HepG2 (cell line): ENCODE measurements around the gene CDT1.

Experiments
- IKZF1 ChIP-seq: fragments of 450-650 bp; IDR thresholded peaks from 2 replicates; pipeline ENCODE4 v1.7.1; 2016
- KLF16 ChIP-seq, 2 experiments: sonication (generic) in 1 of 2; formaldehyde crosslinking in 1 of 2; IDR thresholded peaks; 2 replicates each; pipeline versions ENCODE4 v1.6.1 to v1.8.0; 2016 to 2023; ENCODE audit warnings: missing genetic modification reagents in 2 of 2, missing compliant biosample characterization in 1 of 2
- TCF12 ChIP-seq, 2 experiments: fragments of 450-650 bp in 1 of 2; sonication (generic) in 1 of 2; formaldehyde crosslinking in 1 of 2; IDR thresholded peaks; 2 replicates each; pipeline versions ENCODE4 v1.6.1 to v1.8.0; 2017 to 2022; ENCODE audit warnings: antibody characterized with exemption in 1 of 2, mild to moderate bottlenecking in 1 of 2, missing genetic modification reagents in 1 of 2, moderate library complexity in 1 of 2
- ZNF747 ChIP-seq: sonication (generic); formaldehyde crosslinking; IDR thresholded peaks from 2 replicates; pipeline ENCODE4 v1.8.1; 2023; ENCODE audit warnings: missing genetic modification reagents, mild to moderate bottlenecking, borderline replicate concordance
- ZNF780A ChIP-seq: sonication (generic); formaldehyde crosslinking; IDR thresholded peaks from 2 replicates; pipeline ENCODE4 v1.8.0; 2022; ENCODE audit warnings: mild to moderate bottlenecking, missing genetic modification reagents, moderate library complexity
- TF ChIP-seq, protein P1 (sequence below): sonication (generic); formaldehyde crosslinking; IDR thresholded peaks from 2 replicates; pipeline ENCODE4 v1.4.0; 2020; ENCODE audit warnings: missing genetic modification reagents
- TF ChIP-seq, protein P2 (sequence below): sonication (generic); formaldehyde crosslinking; IDR thresholded peaks from 2 replicates; pipeline ENCODE4 v1.4.0; 2020; ENCODE audit warnings: mild to moderate bottlenecking, missing genetic modification reagents
- TF ChIP-seq, protein P3 (sequence below): sonication (generic); formaldehyde crosslinking; IDR thresholded peaks from 2 replicates; pipeline ENCODE4 v1.4.0; 2020; ENCODE audit warnings: mild to moderate bottlenecking, missing genetic modification reagents

DNA sequence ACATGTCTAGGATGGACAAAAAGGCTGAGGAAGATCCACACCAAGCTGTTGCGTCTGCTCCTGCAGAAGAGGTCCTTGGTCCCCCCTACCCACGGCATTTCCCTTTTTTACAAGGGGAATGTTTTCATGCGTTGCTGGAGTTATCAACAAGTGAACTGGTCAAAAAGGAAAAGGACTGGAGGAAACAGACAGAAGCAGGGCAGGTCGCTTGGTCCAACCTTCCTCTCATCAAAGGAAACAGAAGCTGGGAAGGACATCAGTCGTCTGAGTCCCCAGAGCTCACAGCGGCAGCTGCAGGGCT, 44.7 kb upstream of the CDT1 start:
- TF ChIP-seq TCF12 (IDR thresholded peaks at IDR 0.05) (no peak), TCF12 (CRISPR knock-in tag; IDR thresholded peaks at IDR 0.05) (no peak), IKZF1 (no peak), ZNF780A (CRISPR knock-in tag) (no peak), KLF16 (CRISPR knock-in tag; IDR thresholded peaks at IDR 0.05) (no peak), ZNF747 (CRISPR knock-in tag) (no peak)
- TF ChIP-seq, protein P1, sequence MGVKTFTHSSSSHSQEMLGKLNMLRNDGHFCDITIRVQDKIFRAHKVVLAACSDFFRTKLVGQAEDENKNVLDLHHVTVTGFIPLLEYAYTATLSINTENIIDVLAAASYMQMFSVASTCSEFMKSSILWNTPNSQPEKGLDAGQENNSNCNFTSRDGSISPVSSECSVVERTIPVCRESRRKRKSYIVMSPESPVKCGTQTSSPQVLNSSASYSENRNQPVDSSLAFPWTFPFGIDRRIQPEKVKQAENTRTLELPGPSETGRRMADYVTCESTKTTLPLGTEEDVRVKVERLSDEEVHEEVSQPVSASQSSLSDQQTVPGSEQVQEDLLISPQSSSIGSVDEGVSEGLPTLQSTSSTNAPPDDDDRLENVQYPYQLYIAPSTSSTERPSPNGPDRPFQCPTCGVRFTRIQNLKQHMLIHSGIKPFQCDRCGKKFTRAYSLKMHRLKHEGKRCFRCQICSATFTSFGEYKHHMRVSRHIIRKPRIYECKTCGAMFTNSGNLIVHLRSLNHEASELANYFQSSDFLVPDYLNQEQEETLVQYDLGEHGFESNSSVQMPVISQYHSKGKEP (CRISPR knock-in tag): no peak
- TF ChIP-seq, protein P2, sequence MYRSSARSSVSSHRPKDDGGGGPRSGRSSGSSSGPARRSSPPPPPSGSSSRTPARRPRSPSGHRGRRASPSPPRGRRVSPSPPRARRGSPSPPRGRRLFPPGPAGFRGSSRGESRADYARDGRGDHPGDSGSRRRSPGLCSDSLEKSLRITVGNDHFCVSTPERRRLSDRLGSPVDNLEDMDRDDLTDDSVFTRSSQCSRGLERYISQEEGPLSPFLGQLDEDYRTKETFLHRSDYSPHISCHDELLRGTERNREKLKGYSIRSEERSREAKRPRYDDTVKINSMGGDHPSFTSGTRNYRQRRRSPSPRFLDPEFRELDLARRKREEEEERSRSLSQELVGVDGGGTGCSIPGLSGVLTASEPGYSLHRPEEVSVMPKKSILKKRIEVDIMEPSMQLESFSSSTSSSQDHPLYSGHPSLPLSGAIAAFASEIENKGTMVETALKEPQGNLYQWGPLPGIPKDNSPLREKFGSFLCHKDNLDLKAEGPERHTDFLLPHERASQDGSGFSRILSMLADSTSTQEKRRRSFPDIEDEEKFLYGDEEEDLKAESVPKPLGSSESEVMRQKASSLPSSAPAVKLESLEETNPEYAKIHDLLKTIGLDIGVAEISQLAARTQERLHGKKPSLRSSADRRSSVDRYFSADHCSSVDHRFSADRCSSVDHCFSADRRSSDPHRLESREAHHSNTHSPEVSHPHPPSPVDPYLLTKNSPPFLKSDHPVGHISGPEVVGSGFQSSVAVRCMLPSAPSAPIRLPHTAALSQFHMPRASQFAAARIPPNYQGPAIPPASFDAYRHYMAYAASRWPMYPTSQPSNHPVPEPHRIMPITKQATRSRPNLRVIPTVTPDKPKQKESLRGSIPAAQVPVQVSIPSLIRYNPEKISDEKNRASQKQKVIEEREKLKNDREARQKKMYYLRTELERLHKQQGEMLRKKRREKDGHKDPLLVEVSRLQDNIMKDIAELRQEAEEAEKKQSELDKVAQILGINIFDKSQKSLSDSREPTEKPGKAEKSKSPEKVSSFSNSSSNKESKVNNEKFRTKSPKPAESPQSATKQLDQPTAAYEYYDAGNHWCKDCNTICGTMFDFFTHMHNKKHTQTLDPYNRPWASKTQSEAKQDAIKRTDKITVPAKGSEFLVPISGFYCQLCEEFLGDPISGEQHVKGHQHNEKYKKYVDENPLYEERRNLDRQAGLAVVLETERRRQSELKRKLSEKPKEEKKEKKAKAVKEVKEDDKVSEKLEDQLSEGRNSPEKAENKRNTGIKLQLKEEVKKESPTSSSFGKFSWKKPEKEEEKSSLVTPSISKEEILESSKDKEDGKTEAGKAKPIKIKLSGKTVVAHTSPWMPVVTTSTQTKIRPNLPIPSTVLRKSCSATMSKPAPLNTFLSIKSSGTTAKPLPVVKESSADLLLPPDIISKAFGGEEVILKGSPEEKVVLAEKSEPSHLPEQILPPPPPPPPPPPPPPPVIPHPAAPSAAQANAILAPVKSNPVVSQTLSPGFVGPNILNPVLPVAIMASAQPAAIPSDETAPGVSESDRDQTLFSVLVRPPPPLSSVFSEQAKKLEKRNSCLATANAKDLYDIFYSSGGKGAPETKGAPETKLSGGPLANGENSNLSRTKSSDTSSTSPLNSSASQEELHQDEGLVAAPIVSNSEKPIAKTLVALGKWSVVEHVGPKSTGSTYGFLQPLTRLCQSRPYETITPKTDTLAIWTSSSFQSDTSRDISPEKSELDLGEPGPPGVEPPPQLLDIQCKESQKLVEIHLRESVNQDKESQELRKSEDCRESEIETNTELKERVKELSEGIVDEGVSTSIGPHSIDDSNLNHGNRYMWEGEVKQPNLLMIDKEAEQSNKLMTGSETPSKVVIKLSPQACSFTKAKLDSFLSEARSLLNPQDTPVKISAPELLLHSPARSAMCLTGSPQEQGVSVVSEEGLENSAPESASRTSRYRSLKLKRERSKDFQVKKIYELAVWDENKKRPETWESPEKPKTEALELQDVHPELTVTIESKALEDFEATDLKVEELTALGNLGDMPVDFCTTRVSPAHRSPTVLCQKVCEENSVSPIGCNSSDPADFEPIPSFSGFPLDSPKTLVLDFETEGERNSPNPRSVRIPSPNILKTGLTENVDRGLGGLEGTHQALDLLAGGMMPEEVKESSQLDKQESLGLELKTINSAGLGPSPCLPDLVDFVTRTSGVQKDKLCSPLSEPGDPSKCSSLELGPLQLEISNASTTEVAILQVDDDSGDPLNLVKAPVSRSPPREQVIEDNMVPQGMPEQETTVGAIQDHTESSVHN (CRISPR knock-in tag): no peak
- TF ChIP-seq, protein P3, sequence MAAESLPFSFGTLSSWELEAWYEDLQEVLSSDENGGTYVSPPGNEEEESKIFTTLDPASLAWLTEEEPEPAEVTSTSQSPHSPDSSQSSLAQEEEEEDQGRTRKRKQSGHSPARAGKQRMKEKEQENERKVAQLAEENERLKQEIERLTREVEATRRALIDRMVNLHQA (CRISPR knock-in tag): no peak
